ENCODE data around the gene RALGPS2. TPM values are rescaled to one million over a fixed set of nuclear protein-coding genes. Genes with fewer than 3 reads are reported as not detected.
"Not testable (repeated sequence)": the region's sequence is repeated elsewhere in the genome, so short reads cannot be mapped to it uniquely, and the experiment has no call there.

The RALGPS2 gene
- total RNA-seq, 5 donors from 2014 or later (not counting 1 experiment from before 2014, with no cell fraction given), result 11.2 to 17.5 (median 12.4) TPM

GRCh38 chr1:178947677-178947981 lies 222.6 kb downstream of the RALGPS2 start:
- no peak overlapping the region for H3K27ac Mint-ChIP-seq
- no peaks in the 10 kb centered on the region for H3K9me3 ChIP-seq
- H3K9me3 Mint-ChIP-seq, result no peaks in the 10 kb centered on the region
- ChIA-PET POLR2A (no interaction called here), CTCF (no interaction called here)
- H3K4me1 ChIP-seq (ENCODE audit: control insufficient read depth in 1 of 2, extremely low read depth in 1 of 2, insufficient read depth in 2 of 2, low read length in 2 of 2), result no peaks in the 10 kb centered on the region
- H3K36me3 Mint-ChIP-seq, result no peaks in the 10 kb centered on the region
- H3K27ac ChIP-seq (ENCODE audit: low read length), result no peak overlapping the region
- H3K27me3 Mint-ChIP-seq, result peaks cover 7 to 18% of the 10 kb centered on the region in 2 donors
- no peaks in the 10 kb centered on the region for H3K4me1 Mint-ChIP-seq
- H3K4me3 ChIP-seq (ENCODE audit: control insufficient read depth in 1 of 2, extremely low read depth in 1 of 2, low read length in 1 of 2), result no peak overlapping the region
- no peaks in the 10 kb centered on the region for H3K36me3 ChIP-seq (ENCODE audit: control insufficient read depth in 2 of 2, extremely low read depth in 1 of 2, insufficient read depth in 1 of 2, low read length in 1 of 2)
- ATAC-seq (replicated peaks in 1 of 4) (no peak), DNase-seq (no peak)
- WGBS (ENCODE audit: insufficient coverage), result 100% methylated on average over 1 of the region's 3 CpGs
- no peak overlapping the region for H3K4me3 Mint-ChIP-seq
- H3K27me3 ChIP-seq (replicated peaks in 1 of 2; ENCODE audit: control insufficient read depth in 2 of 2, extremely low read depth in 1 of 2, insufficient read depth in 2 of 2, low read length in 1 of 2), result peaks cover 0 to 15% of the 10 kb centered on the region in 2 experiments

DNA sequence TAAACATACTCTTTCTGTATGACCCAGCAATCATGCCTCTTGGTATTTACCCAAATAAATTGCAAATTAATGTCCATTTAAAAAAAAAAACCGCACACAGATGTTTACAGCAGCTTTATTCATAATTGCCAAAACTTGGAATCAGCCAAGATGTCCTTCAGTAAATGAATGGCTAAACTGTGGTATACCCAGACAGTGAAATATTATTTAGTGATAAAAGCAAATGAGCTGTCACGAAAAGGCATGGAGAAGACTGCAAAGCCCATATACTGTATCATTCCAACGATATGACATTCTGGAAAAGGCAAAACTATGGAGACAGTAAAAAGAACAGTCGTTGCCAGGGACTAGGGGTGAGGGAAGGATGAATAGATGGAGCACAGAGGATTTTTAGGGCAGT lies 223.6 kb downstream of the RALGPS2 start:
- POLR2A ChIA-PET, result interaction anchor here in 1 of 2 donors (0.8 kb wide), 1 partner anchor 22 kb away, joined by 3 read pairs; no protein-coding TSS in a partner anchor
- Mint-ChIP-seq H3K27me3 (peaks cover 7 to 15% of the 10 kb centered on the region in 2 donors), H3K36me3 (no peaks in the 10 kb centered on the region), H3K4me1 (no peaks in the 10 kb centered on the region), H3K27ac (no peak overlapping the region), H3K9me3 (no peaks in the 10 kb centered on the region), H3K4me3 (no peak overlapping the region)
- 80% methylated on average over 1 of the region's 4 CpGs for WGBS (ENCODE audit: insufficient coverage)
- H3K4me3 ChIP-seq (ENCODE audit: control insufficient read depth in 1 of 2, extremely low read depth in 1 of 2, low read length in 1 of 2), result no peak overlapping the region
- ATAC-seq (replicated peaks in 1 of 4) (no peak), DNase-seq (no peak)
- no peaks in the 10 kb centered on the region for H3K4me1 ChIP-seq (ENCODE audit: control insufficient read depth in 1 of 2, extremely low read depth in 1 of 2, insufficient read depth in 2 of 2, low read length in 2 of 2)
- H3K27ac ChIP-seq (ENCODE audit: low read length), result no peak overlapping the region
- no peaks in the 10 kb centered on the region for H3K36me3 ChIP-seq (ENCODE audit: control insufficient read depth in 2 of 2, extremely low read depth in 1 of 2, insufficient read depth in 1 of 2, low read length in 1 of 2)
- H3K27me3 ChIP-seq (replicated peaks in 1 of 2; ENCODE audit: control insufficient read depth in 2 of 2, extremely low read depth in 1 of 2, insufficient read depth in 2 of 2, low read length in 1 of 2), result peaks cover 0 to 15% of the 10 kb centered on the region in 2 experiments
- no peaks in the 10 kb centered on the region for H3K9me3 ChIP-seq
- CTCF ChIA-PET, result no interaction called here

GRCh38 chr1:178949866-178950265 lies 224.8 kb downstream of the RALGPS2 start:
- POLR2A ChIA-PET, H3K36me3 Mint-ChIP-seq: not testable (repeated sequence)

GRCh38 chr1:178951600-178951999 lies 226.6 kb downstream of the RALGPS2 start:
- WGBS (ENCODE audit: insufficient coverage), result 100% methylated on average over 1 of the region's 4 CpGs
- H3K9me3 Mint-ChIP-seq, result no peaks in the 10 kb centered on the region
- Histone ChIP-seq H3K4me1 (ENCODE audit: control insufficient read depth in 1 of 2, extremely low read depth in 1 of 2, insufficient read depth in 2 of 2, low read length in 2 of 2) (no peaks in the 10 kb centered on the region), H3K27me3 (replicated peaks in 1 of 2; ENCODE audit: control insufficient read depth in 2 of 2, extremely low read depth in 1 of 2, insufficient read depth in 2 of 2, low read length in 1 of 2) (peaks cover 2 to 5% of the 10 kb centered on the region in 2 experiments), H3K27ac (ENCODE audit: low read length) (no peak overlapping the region), H3K4me3 (ENCODE audit: control insufficient read depth in 1 of 2, extremely low read depth in 1 of 2, low read length in 1 of 2) (no peak overlapping the region), H3K36me3 (ENCODE audit: control insufficient read depth in 2 of 2, extremely low read depth in 1 of 2, insufficient read depth in 1 of 2, low read length in 1 of 2) (no peaks in the 10 kb centered on the region), H3K9me3 (no peaks in the 10 kb centered on the region)
- peaks cover 11 to 12% of the 10 kb centered on the region in 2 donors for H3K27me3 Mint-ChIP-seq
- no peak overlapping the region for H3K27ac Mint-ChIP-seq
- no peaks in the 10 kb centered on the region for H3K36me3 Mint-ChIP-seq
- H3K4me1 Mint-ChIP-seq, result no peaks in the 10 kb centered on the region
- H3K4me3 Mint-ChIP-seq, result no peak overlapping the region
- ChIA-PET POLR2A (no interaction called here), CTCF (no interaction called here)
- DNase-seq (no peak), ATAC-seq (replicated peaks in 1 of 4) (no peak)

More at GRCh38 chr1:178949866-178950265, 224.8 kb downstream of the RALGPS2 start:
- H3K27me3 Mint-ChIP-seq, result peaks cover 7 to 14% of the 10 kb centered on the region in 2 donors
- H3K27ac ChIP-seq (ENCODE audit: low read length); H3K27ac Mint-ChIP-seq; H3K4me1 ChIP-seq (ENCODE audit: control insufficient read depth in 1 of 2, extremely low read depth in 1 of 2, insufficient read depth in 2 of 2, low read length in 2 of 2); H3K9me3 Mint-ChIP-seq; H3K4me3 Mint-ChIP-seq; H3K9me3 ChIP-seq; DNase-seq; ATAC-seq (replicated peaks in 1 of 4); H3K36me3 ChIP-seq (ENCODE audit: control insufficient read depth in 2 of 2, extremely low read depth in 1 of 2, insufficient read depth in 1 of 2, low read length in 1 of 2); H3K4me3 ChIP-seq (ENCODE audit: control insufficient read depth in 1 of 2, extremely low read depth in 1 of 2, low read length in 1 of 2); H3K4me1 Mint-ChIP-seq: not testable (repeated sequence)
- CTCF ChIA-PET, result interaction anchor here in 1 of 2 donors (0.5 kb wide), 1 partner anchor 357 kb away, joined by 3 read pairs; no protein-coding TSS in a partner anchor
- H3K27me3 ChIP-seq (replicated peaks in 1 of 2; ENCODE audit: control insufficient read depth in 2 of 2, extremely low read depth in 1 of 2, insufficient read depth in 2 of 2, low read length in 1 of 2), result peaks cover 2 to 15% of the 10 kb centered on the region in 2 experiments
- 83% methylated on average over 2 of the region's 4 CpGs for WGBS (ENCODE audit: insufficient coverage)

DNA sequence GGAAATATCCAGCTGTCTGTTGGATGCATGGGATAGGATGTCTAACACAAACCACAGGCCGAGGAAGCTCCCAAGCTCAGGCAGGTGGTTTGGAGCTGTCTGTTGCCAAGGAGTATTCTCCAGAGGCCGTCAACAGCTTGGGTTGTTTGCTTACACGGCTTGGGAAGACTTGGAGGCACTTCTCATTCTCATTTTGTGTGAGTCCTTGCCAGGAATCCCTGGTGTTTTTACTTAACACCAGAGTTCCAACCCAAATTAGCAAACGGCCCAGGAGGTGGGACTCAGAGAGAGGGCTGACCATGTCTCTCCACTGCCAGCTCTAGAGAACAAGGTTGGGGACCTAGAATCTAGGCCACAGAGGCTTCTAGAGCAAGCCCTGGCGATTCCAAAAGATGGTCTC lies 228.0 kb downstream of the RALGPS2 start:
- H3K27me3 Mint-ChIP-seq, result peaks cover 6 to 11% of the 10 kb centered on the region in 2 donors

GRCh38 chr1:178953538-178954324 lies 228.7 kb downstream of the RALGPS2 start:
- POLR2A ChIA-PET, result no interaction called here
- Histone ChIP-seq H3K4me1 (ENCODE audit: control insufficient read depth in 1 of 2, extremely low read depth in 1 of 2, insufficient read depth in 2 of 2, low read length in 2 of 2) (no peaks in the 10 kb centered on the region), H3K4me3 (ENCODE audit: control insufficient read depth in 1 of 2, extremely low read depth in 1 of 2, low read length in 1 of 2) (no peak overlapping the region), H3K27ac (ENCODE audit: low read length) (no peak overlapping the region), H3K36me3 (ENCODE audit: control insufficient read depth in 2 of 2, extremely low read depth in 1 of 2, insufficient read depth in 1 of 2, low read length in 1 of 2) (no peaks in the 10 kb centered on the region), H3K27me3 (replicated peaks in 1 of 2; ENCODE audit: control insufficient read depth in 2 of 2, extremely low read depth in 1 of 2, insufficient read depth in 2 of 2, low read length in 1 of 2) (peaks cover 0 to 2% of the 10 kb centered on the region in 2 experiments), H3K9me3 (no peaks in the 10 kb centered on the region)
- ATAC-seq (replicated peaks in 1 of 4) (no peak), DNase-seq (no peak)
- H3K9me3 Mint-ChIP-seq, result no peaks in the 10 kb centered on the region
- H3K4me1 Mint-ChIP-seq, result no peaks in the 10 kb centered on the region
- peaks cover 3 to 7% of the 10 kb centered on the region in 2 donors for H3K27me3 Mint-ChIP-seq
- CTCF ChIA-PET, result no interaction called here
- H3K4me3 Mint-ChIP-seq, result no peak overlapping the region
- H3K27ac Mint-ChIP-seq, result no peak overlapping the region
- WGBS (ENCODE audit: insufficient coverage), result 85% methylated on average over 14 of the region's 23 CpGs
- no peaks in the 10 kb centered on the region for H3K36me3 Mint-ChIP-seq

More for the DNA sequence above, 228.0 kb downstream of the RALGPS2 start:
- H3K4me3 ChIP-seq (ENCODE audit: control insufficient read depth in 1 of 2, extremely low read depth in 1 of 2, low read length in 1 of 2), result no peak overlapping the region
- no peak overlapping the region for H3K27ac ChIP-seq (ENCODE audit: low read length)
- Mint-ChIP-seq H3K36me3 (no peaks in the 10 kb centered on the region), H3K27ac (no peak overlapping the region), H3K4me1 (no peaks in the 10 kb centered on the region), H3K4me3 (no peak overlapping the region), H3K9me3 (no peaks in the 10 kb centered on the region)
- no peaks in the 10 kb centered on the region for H3K4me1 ChIP-seq (ENCODE audit: control insufficient read depth in 1 of 2, extremely low read depth in 1 of 2, insufficient read depth in 2 of 2, low read length in 2 of 2)
- H3K27me3 ChIP-seq (replicated peaks in 1 of 2; ENCODE audit: control insufficient read depth in 2 of 2, extremely low read depth in 1 of 2, insufficient read depth in 2 of 2, low read length in 1 of 2), result peaks cover under 1 to 2% of the 10 kb centered on the region in 2 experiments
- ChIA-PET CTCF (interaction anchor here in 1 of 2 donors (0.7 kb wide), 1 partner anchor 9 kb away, joined by 3 read pairs; no protein-coding TSS in a partner anchor), POLR2A (no interaction called here)
- WGBS (ENCODE audit: insufficient coverage), result 53% methylated on average over 2 of the region's 5 CpGs
- ATAC-seq (replicated peaks in 1 of 4) (no peak), DNase-seq (no peak)
- no peaks in the 10 kb centered on the region for H3K36me3 ChIP-seq (ENCODE audit: control insufficient read depth in 2 of 2, extremely low read depth in 1 of 2, insufficient read depth in 1 of 2, low read length in 1 of 2)
- no peaks in the 10 kb centered on the region for H3K9me3 ChIP-seq

All from T-cell (primary cell).